K562 (cell line): ENCODE results near the gene CDKN2D. TPM values are rescaled to one million over a fixed set of nuclear protein-coding genes. Genes with fewer than 3 reads are reported as not detected.

Experiments used
- ATAC-seq: fragments of 200-7000 bp; cut with Tn5 transposase; 3 replicates; pipeline ENCODE4 v1.9.1; 2020; ENCODE audit warnings: moderate library complexity
- BruUV-seq: library from RNA; stranded (reverse); fragments of 400-500 nt; replicated peaks from 2 replicates; lab custom pipeline; 2021; lab: Mats Ljungman, UMichigan
- CTCF ChIA-PET: fragments of 300-600 bp; formaldehyde crosslinking; extraction: SDS; loops from one replicate; lab custom pipeline; 2021; ENCODE audit warnings: low intra/inter-chr PET ratio; lab: Yijun Ruan, JAX
- POLR2A ChIA-PET: fragments of 300-600, 350-650 bp; sonication (Branson Sonifier 250); formaldehyde crosslinking; extraction: SDS; loops from one replicate; lab custom pipeline; 2021; ENCODE audit warnings: antibody characterized with exemption, inconsistent platforms; lab: Yijun Ruan, JAX
- DNase-seq, 4 experiments: peaks; one replicate each; pipeline versions ENCODE4 v3.0.0 to v3.0.0-alpha.2; 2011 to 2018; ENCODE audit warnings: low spot score in 3 of 4, mixed read lengths in 3 of 4; ENCODE audit errors: extremely low read depth in 1 of 4
- FAIRE-seq: peaks from 2 replicates; lab custom pipeline; 2011; peaks lifted over from hg19 to GRCh38; lab: Jason Lieb, UNC
- H2AFZ ChIP-seq: 2 replicates; pipeline ENCODE4 v1.6.0; 2011; ENCODE audit warnings: low read depth, low read length, control low read depth, inconsistent platforms
- H3K27ac ChIP-seq: fragments of 200-600 bp; 3 replicates; pipeline ENCODE4 v1.8.0; 2011; ENCODE audit warnings: low read depth, mild to moderate bottlenecking, control low read depth, inconsistent platforms, low read length, moderate library complexity, mixed read lengths; ENCODE audit errors: extremely low read depth
- H3K27me3 ChIP-seq, 2 experiments: fragments of 300-600 bp in 1 of 2; 2 replicates in 1 of 2; 3 replicates in 1 of 2; pipeline versions ENCODE4 v1.6.0 to v1.8.0; 2011; ENCODE audit warnings: inconsistent platforms in 2 of 2, low read length in 2 of 2, mild to moderate bottlenecking in 1 of 2, mixed read lengths in 1 of 2, moderate library complexity in 1 of 2; ENCODE audit not compliant: control insufficient read depth in 2 of 2, insufficient read depth in 2 of 2
- H3K36me3 ChIP-seq: fragments of 300-600 bp; 3 replicates; pipeline ENCODE4 v1.8.0; 2011; ENCODE audit warnings: mild to moderate bottlenecking, low read length, inconsistent platforms; ENCODE audit not compliant: control insufficient read depth, insufficient read depth
- H3K4me1 ChIP-seq, 2 experiments: fragments of 200-600 bp in 1 of 2; replicated peaks in 1 of 2; 2 replicates in 1 of 2; 3 replicates in 1 of 2; pipeline versions ENCODE4 v1.5.1 to v1.8.0; 2011; ENCODE audit warnings: inconsistent platforms in 2 of 2, low read length in 2 of 2, mild to moderate bottlenecking in 1 of 2, mixed read lengths in 1 of 2, moderate library complexity in 1 of 2; ENCODE audit not compliant: control insufficient read depth in 2 of 2, insufficient read depth in 2 of 2
- H3K4me2 ChIP-seq: 2 replicates; pipeline ENCODE4 v1.6.1; 2011; ENCODE audit warnings: low read length, control low read depth, inconsistent platforms, mixed read lengths; ENCODE audit not compliant: insufficient read depth
- H3K4me3 ChIP-seq: fragments of 200-600 bp; sonication (generic), shearing (Covaris generic); 2 replicates; pipeline ENCODE4 v1.5.1; 2016; ENCODE audit warnings: control low read depth, inconsistent platforms
- H3K79me2 ChIP-seq: fragments of 200-600 bp; 3 replicates; pipeline ENCODE4 v1.8.0; 2011; ENCODE audit warnings: low read length, inconsistent platforms; ENCODE audit not compliant: control insufficient read depth, insufficient read depth
- H3K9ac ChIP-seq, 2 experiments: 2 replicates each; pipeline versions ENCODE4 v1.6.0 to v1.6.1; 2011; ENCODE audit warnings: low read depth in 2 of 2, low read length in 2 of 2, control low read depth in 1 of 2, inconsistent platforms in 1 of 2, mild to moderate bottlenecking in 1 of 2, mixed read lengths in 1 of 2; ENCODE audit not compliant: insufficient read depth in 1 of 2
- H3K9me1 ChIP-seq: one replicate; pipeline ENCODE4 v1.6.0; 2011; ENCODE audit warnings: inconsistent platforms, mild to moderate bottlenecking, low read length, moderate library complexity; ENCODE audit not compliant: control insufficient read depth, insufficient read depth
- H3K9me3 ChIP-seq: replicated peaks from 2 replicates; pipeline ENCODE4 v1.5.1; 2011; ENCODE audit warnings: low read depth, low read length, inconsistent platforms; ENCODE audit not compliant: control insufficient read depth, insufficient read depth
- H4K20me1 ChIP-seq: replicated peaks from 2 replicates; pipeline ENCODE4 v1.6.1; 2011; ENCODE audit warnings: low read length, inconsistent platforms, mixed read lengths; ENCODE audit not compliant: control insufficient read depth, insufficient read depth
- BCOR ChIP-seq: fragments of 450-650 bp; IDR thresholded peaks from 2 replicates; pipeline ENCODE4 v1.6.1; 2016
- DDX20 ChIP-seq: fragments of 450-650 bp; IDR thresholded peaks from 2 replicates; pipeline ENCODE4 v1.6.1; 2016; ENCODE audit warnings: missing genetic modification characterization, low read depth, mild to moderate bottlenecking, missing compliant biosample characterization, moderate library complexity
- EP400 ChIP-seq: fragments of 450-650 bp; IDR thresholded peaks from 2 replicates; pipeline ENCODE4 v1.6.1; 2017; ENCODE audit warnings: antibody characterized with exemption, mild to moderate bottlenecking, moderate library complexity
- EWSR1 ChIP-seq: fragments of 450-650 bp; IDR thresholded peaks from 2 replicates; pipeline ENCODE4 v1.6.1; 2018; ENCODE audit warnings: borderline replicate concordance, mild to moderate bottlenecking, low read depth, moderate library complexity; ENCODE audit not compliant: partially characterized antibody
- HDAC2 ChIP-seq: fragments of 450-650 bp; IDR thresholded peaks from 2 replicates; pipeline ENCODE4 v1.6.1; 2016; ENCODE audit warnings: mild to moderate bottlenecking
- KAT7 ChIP-seq: sonication (generic); formaldehyde crosslinking; IDR thresholded peaks from 2 replicates; pipeline ENCODE4 v1.8.0; 2022; ENCODE audit warnings: missing genetic modification reagents, mild to moderate bottlenecking, borderline replicate concordance
- MITF ChIP-seq: IDR thresholded peaks from 2 replicates; pipeline ENCODE4 v1.6.1; 2014; ENCODE audit warnings: antibody characterized with exemption
- MXD1 ChIP-seq: fragments of 250-450 bp; sonication (Bioruptor Pico); IDR thresholded peaks from 2 replicates; pipeline ENCODE4 v1.8.0; 2021; ENCODE audit warnings: borderline replicate concordance, mild to moderate bottlenecking, moderate library complexity; ENCODE audit not compliant: poor library complexity, severe bottlenecking
- PML ChIP-seq: IDR thresholded peaks from 2 replicates; pipeline ENCODE4 v1.6.1; 2012; ENCODE audit warnings: low read length, inconsistent platforms
- RBM39 ChIP-seq: fragments of 200-400 bp; formaldehyde crosslinking; optimal IDR thresholded peaks from 2 replicates; pipeline ENCODE3; 2018; ENCODE audit warnings: low read depth, low read length
- SMAD2 ChIP-seq: fragments of 150-350 bp; IDR thresholded peaks from 2 replicates; pipeline ENCODE4 v1.6.1; 2014; ENCODE audit warnings: low read depth, mild to moderate bottlenecking, low read length
- SPI1 ChIP-seq: IDR thresholded peaks from 2 replicates; pipeline ENCODE4 v1.6.1; 2011; ENCODE audit warnings: low read depth, low read length, control low read depth, borderline replicate concordance
- TARDBP ChIP-seq: fragments of 450-650 bp; IDR thresholded peaks from 2 replicates; pipeline ENCODE4 v1.6.1; 2016
- TGIF2 ChIP-seq: sonication (generic); formaldehyde crosslinking; IDR thresholded peaks from 2 replicates; pipeline ENCODE4 v1.8.1; 2022; ENCODE audit warnings: mild to moderate bottlenecking, missing genetic modification reagents, moderate library complexity
- ZBTB33 ChIP-seq: sonication (generic); formaldehyde crosslinking; IDR thresholded peaks from 2 replicates; pipeline ENCODE4 v1.8.1; 2023; ENCODE audit warnings: mild to moderate bottlenecking, missing genetic modification reagents
- ZBTB7A ChIP-seq: IDR thresholded peaks from 2 replicates; pipeline ENCODE4 v1.6.1; 2011; ENCODE audit warnings: low read depth, mild to moderate bottlenecking, low read length, moderate library complexity, borderline replicate concordance; ENCODE audit not compliant: control insufficient read depth
- ZNF41 ChIP-seq: fragments of 250-450 bp; sonication (Bioruptor Pico); conservative IDR thresholded peaks from 2 replicates; pipeline ENCODE4 v1.4.0; 2020; ENCODE audit warnings: mild to moderate bottlenecking
- ZNF77 ChIP-seq: fragments of 250-450 bp; sonication (Bioruptor Pico); IDR thresholded peaks from 2 replicates; pipeline ENCODE4 v1.5.0; 2020
- ZNF785 ChIP-seq: fragments of 250-450 bp; sonication (Bioruptor Pico); IDR thresholded peaks from 2 replicates; pipeline ENCODE4 v1.4.0; 2020; ENCODE audit warnings: mild to moderate bottlenecking
- WGBS: fragments of 100-300 bp; shearing (Covaris generic); methylation state at CpG from one replicate; pipeline ENCODE4 v1.1.6; 2016; ENCODE audit warnings: low coverage, mixed read lengths; ENCODE audit not compliant: insufficient coverage; ENCODE audit errors: missing lambda C conversion rate; 5-methylcytosine and 5-hydroxymethylcytosine counted together
- in situ Hi-C: fragments of 300-500 bp; cut with MboI; formaldehyde crosslinking; loops from 4 replicates; pipeline ENCODE4 v1.15.0; 2018; ENCODE audit warnings: inconsistent platforms, mixed read lengths
- intact Hi-C: fragments of 100-400 bp; cut with micrococcal nuclease; formaldehyde crosslinking; loops from 2 replicates; pipeline ENCODE4 v1.14.2; 2022
- polyA plus RNA-seq, 8 experiments: library from polyadenylated mRNA; depleted of rRNA in 4 of 8; stranded (reverse) in 5 of 8; unstranded in 3 of 8; fragments of >200 nt; fragmentation: Nextera tagmentation in 2 of 8; fragmentation: Illumina TruSeq in 1 of 8; extraction: Ambion mirVana in 2 of 8; extraction: Trizol in 1 of 8; gene quantifications; 2 replicates each; pipeline versions ENCODE4 v1.2.1 to v1.2.3, GENCODE V29; 2011 to 2014; ENCODE audit warnings: inconsistent platforms in 1 of 8, missing spikeins in 1 of 8
- total RNA-seq, 7 experiments: library from RNA; depleted of rRNA in 6 of 7; stranded (reverse); fragments of >200 nt in 6 of 7; fragmentation: Illumina TruSeq in 2 of 7; extraction: Trizol in 2 of 7; gene quantifications; 2 replicates each; pipeline versions ENCODE4 v1.2.1 to v1.2.3, GENCODE V29; 2011 to 2021; ENCODE audit warnings: low replicate concordance in 1 of 7

The CDKN2D gene
- total and polyA plus RNA-seq, 9 of the 15 experiments (the other 6 are each of a cell fraction or from before 2014, with no cell fraction given), result 0.41 to 8.2 (median 3.7) TPM

GRCh38 chr19:10553943-10554381 lies 14.8 kb downstream of the CDKN2D start (continued):
- TF ChIP-seq ZBTB33, result peak; percentile 89

GRCh38 chr19:10553087-10553667 lies 15.6 kb downstream of the CDKN2D start:
- ChIA-PET POLR2A (interaction anchor here (0.5 to 2.0 kb wide), 10 partner anchors 8 to 136 kb away, joined by 3 to 10 read pairs (median 5); partner anchors contain the start of gene KRI1), CTCF (no interaction called here)
- BruUV-seq, result TSS peak; percentile 87
- ATAC-seq (peak; percentile 12), DNase-seq (no peak), FAIRE-seq (no peak)
- no peaks in the 10 kb centered on the region for H3K9me1 ChIP-seq
- H3K4me1 ChIP-seq, result peaks cover 0 to 26% of the 10 kb centered on the region in 2 experiments; a peak in 2 of 5 replicates
- peaks cover 94% of the 10 kb centered on the region for H3K36me3 ChIP-seq
- WGBS, result 87% methylated on average over 13 of the region's 13 CpGs
- H2AFZ ChIP-seq, result no peak overlapping the region
- peaks cover 3% of the 10 kb centered on the region for H3K9me3 ChIP-seq
- H3K27ac ChIP-seq, result no peak overlapping the region
- intact Hi-C loops (no loop called here), in situ Hi-C loops (no loop called here)
- H3K4me2 ChIP-seq, result no peak overlapping the region
- H3K27me3 ChIP-seq, result no peaks in the 10 kb centered on the region
- peaks cover 11% of the 10 kb centered on the region for H4K20me1 ChIP-seq
- no peak overlapping the region for H3K9ac ChIP-seq
- H3K79me2 ChIP-seq, result peaks cover 7% of the 10 kb centered on the region
- H3K4me3 ChIP-seq, result no peak overlapping the region
- TF ChIP-seq TGIF2 (CRISPR knock-in tag) (no peak), ZNF77 (CRISPR knock-in tag) (no peak), RBM39 (no peak), MXD1 (no peak), DDX20 (no peak), SPI1 (no peak), HDAC2 (0 out of 2 replicates have a peak, but pooled peaks have one; percentile 29), PML (no peak; the same call in 1 of the 2 replicates), BCOR (peak; percentile 95), EWSR1 (no peak), ZBTB7A (0 out of 2 replicates have a peak, but pooled peaks have one; percentile 26), ZNF785 (CRISPR knock-in tag) (no peak), ZNF41 (no peak), SMAD2 (no peak), TARDBP (no peak), EP400 (no peak), MITF (no peak), KAT7 (no peak)
